Skin of body (tissue), 2 donors: Measurements from ENCODE around the gene APOBEC3G. TPM values are rescaled to one million over a fixed set of nuclear protein-coding genes. Genes with fewer than 3 reads are reported as not detected.

ENCODE experiments used
- DNase-seq: peaks from one replicate; lab custom pipeline; 2025; lab: John Stamatoyannopoulos, UW
- total RNA-seq: library from RNA; depleted of rRNA; stranded (reverse); fragments of >200 nt; gene quantifications from one replicate; pipeline ENCODE4 v1.2.3, GENCODE V29; 2014

Gene APOBEC3G
- total RNA-seq, 1 donor from 2014 or later = 4.4 TPM

DNA sequence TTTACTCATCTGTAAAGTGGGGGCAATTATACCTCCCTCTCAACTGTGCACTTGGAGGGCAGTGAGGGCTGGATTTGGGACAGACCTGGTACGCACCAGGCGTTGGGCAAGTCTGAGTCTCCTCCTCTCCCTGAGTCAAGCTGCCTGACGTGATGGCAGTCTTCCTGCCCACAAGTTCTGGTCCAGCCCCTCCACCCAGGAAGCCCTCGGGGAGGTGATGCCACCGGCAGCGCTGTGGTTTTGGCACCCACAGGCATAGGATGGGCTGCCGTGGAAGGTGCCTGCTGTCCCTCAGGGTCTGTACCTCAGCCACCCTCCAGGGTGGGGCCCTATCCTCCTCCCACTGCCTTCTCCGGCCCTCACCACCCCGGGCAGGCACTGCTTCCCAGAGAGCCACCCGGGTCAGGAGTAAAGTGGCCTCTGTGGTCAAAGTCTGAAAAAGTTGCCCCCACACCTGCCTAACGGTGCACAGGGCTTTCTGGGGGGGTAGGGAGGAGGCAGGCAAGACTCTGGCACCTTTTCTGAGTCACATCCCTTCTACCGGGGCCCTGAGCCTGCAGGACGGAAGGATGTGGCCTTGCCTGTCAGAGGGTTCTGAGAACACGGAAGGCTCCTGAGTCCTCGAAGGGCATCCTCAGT is 13.5 kb downstream of the APOBEC3G start:
- no peak for DNase-seq

DNA sequence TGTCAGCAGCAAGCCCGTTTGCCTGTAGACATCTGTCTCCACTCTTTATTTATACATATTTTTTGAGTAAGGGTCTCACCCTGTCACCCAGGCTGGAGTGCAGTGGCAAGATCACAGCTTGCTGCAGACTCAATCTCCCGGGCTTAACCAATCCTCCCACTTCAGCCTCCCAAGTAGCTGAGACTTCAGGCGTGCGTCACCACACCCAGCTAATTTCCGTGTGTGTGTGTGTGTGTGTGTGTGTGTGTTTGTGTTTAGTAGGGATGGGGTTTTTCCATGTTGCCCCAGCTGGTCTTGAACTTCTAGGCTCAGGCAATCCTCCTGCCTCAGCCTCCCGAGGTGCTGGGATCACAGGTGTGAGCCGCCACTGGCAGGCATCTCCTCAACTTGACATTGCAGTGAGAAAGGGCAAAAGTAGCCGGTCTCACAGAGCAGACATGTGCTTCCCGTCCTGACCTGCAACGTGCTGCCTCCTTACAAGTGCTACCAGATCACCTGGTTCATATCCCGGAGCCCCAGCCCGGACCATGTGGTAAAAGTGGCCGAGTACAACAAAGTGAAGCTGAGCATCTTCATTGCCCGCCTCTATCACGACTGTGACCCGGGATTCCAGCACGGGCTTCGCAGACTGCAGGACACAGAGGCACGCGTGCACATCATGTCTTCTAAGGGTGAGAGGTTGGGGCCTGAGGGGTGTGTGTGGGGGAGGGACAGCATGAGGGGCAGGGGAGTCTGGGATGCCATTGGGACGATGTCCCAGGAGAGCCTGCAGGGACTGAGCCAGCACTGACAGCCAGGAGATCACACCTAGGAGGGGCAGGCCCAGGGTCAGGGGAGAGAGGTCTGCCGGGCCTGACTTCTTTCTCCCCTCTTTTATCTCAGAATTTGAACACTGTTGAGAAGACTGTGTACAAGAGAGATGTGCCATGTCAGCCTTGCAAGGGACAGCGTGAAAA is 14.3 kb downstream of the APOBEC3G start:
- DNase-seq = no peak

DNA sequence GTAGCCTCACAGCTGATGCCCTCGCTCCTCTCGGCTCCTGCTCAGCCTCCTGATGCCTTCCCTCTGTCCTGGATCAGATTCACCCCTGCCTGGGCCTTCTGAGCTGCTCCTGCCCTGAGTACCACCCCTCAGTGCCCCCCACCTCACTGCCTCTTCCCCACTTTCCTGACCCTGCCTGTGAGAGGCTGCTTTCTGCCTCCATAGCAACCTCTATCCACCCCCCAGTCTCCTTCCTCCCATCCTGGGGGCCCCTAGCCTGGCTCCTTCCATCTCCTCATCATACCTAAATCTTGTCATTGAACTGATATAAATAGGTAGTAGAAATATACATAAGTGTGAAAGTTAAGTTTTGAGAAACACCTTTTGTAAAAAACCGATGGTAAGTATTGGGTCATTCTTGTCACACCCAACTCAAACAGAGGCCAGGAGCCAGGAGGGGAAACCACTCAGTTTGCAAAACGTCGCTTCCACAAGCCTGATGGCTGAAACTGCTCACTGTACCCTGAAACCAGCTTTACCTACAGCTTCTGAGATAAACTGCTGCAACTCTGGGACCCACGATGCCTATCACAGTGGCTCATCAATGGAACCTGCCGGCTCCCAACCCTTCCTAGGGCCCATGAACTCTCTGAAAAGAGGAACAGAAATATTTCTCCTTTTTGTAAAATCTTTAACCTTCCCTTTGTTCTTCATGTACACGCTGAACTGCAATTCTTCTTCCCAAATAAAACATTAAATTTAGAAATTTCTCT is 15.2 kb downstream of the APOBEC3G start:
- DNase-seq = no peak

DNA sequence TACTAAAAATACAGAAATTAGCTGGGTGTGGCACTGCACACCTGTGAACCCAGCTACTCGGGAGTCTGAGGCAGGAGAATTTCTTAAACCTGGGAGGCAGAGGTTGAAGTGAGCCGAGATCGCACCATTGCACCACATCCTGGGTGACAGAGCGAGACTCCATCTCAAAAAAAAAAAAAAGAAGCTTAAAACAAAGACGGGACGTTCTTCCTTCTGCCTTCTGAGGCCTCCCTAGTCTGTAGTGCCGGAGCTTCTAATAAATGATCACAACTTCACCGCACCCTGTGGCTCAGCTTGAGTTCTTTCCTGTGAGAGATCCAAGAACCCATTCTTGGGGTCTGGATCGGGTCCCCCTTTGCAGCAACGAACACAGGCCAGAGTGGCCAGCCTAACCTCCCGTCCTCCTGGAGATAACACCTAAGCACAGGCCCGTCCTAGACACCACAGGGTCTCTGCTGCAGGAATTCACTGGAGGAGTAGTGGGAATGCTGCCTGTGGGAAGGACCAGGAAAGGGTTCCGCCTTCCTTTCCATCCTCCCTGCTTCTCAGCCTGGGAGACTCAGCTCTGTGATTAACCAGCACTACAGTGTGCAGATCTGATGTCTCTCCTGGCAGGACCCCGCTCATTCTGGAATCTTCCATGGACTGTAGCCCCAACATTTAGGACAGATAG is 17.8 kb downstream of the APOBEC3G start:
- DNase-seq = no peak

DNA sequence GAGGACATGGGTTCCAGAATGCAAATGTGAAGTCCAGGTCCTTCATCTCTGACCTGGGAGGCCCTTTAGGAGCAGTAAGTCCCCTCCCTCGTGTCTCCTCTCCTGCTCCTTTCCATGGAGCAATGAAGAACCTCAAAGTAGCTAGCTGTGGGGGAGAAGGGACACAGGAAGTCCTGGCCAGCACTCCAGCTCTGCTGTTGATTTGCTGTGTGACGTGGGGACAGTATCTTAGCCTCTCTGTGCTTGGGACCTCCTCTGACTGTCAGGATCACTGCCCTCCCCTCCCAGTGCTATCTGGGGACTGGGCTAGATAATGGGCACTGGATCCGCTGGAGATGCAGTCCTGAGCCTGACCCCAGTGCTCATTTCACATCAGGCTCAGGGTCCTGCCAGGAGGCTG is 18.9 kb downstream of the APOBEC3G start:
- DNase-seq = no peak

DNA sequence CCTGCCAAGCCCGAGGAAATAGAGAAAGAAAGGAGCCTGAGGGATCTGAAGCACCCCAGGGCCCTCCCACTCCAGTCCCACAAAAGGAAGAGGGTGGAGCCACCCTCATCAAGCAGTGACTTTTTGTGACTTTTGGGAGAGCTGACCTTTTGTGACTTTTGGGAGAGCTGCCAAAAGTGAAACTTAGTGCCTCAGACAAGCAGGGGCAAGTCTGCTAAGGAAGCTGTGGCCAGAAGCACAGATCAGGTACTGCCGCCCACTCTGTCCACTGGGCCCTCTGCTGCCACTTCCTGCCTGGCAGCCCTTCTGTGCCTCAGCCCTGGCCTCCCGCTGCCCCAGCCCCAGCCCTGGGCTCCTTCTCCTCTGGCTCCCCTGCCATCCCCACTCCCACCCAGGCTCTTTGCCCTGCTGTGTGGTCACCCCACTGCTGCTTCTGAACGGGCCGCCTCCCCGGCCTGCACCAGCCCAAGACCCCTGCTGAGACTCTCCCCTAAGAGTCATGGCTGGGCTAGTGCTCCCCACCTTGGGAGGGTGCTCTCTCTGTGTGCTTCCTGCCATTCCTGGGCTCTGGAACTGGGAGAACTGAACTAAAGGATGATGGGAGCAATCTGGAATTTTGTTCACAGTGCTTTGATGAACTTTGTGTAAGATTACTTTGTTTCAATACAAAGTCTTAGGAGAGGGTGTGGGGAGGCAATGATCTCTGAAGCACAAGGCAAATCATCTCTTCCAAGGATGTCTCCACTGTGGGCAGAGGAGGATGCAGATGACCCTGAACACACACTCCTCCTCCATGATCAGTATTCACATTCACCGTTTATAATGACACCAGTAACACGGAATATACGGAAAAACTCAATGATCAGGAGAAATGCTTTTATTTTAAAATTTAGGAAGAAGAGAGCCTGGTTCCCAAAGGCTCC is 20.3 kb downstream of the APOBEC3G start, which contains the start of gene APOBEC3H:
Gene APOBEC3H, plus strand, starts transcription at position 147 of the 923 bp plus-strand sequence. CDS start 3,035 bp downstream, outside the sequence.
- DNase-seq = no peak

DNA sequence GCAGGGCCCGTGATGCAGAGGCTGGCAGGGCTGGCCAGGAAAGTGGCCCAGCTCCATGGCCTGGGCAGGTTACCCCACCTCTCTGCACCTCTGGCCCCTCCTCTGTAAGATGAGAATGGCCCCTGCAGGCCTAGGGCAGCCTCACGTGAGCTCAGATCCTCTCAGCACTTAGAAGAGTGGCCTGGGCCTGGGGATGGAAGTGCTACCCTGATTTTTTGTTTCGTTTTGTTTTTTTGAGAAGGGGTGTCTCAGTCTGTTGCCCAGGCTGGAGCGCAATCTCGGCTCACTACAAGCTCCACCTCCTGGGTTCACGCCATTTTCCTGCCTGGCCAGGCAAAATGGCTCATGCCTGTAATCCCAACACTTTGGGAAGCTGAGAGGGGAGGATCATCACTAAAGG is 21.0 kb downstream of the APOBEC3G start:
- DNase-seq = no peak

DNA sequence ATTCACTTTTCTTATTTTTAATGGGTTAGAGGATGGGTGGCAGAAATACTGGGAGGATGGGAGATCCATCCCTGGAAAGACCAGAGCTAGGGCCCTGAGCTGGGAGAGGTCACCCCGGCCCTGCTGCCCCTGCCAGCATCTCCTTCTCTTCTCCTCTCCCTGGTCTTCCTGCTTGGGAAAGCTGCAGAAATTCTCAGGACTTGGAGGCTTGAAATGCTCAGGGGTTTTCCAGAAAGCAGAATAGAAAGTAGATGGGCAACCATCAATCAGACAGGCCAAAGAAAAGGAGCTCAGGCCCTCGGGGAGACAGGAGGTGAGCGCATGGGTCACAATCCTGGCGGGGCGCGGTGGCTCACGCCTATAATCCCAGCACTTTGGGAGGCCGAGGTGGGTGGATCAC is 21.5 kb downstream of the APOBEC3G start:
- DNase-seq = no peak

DNA sequence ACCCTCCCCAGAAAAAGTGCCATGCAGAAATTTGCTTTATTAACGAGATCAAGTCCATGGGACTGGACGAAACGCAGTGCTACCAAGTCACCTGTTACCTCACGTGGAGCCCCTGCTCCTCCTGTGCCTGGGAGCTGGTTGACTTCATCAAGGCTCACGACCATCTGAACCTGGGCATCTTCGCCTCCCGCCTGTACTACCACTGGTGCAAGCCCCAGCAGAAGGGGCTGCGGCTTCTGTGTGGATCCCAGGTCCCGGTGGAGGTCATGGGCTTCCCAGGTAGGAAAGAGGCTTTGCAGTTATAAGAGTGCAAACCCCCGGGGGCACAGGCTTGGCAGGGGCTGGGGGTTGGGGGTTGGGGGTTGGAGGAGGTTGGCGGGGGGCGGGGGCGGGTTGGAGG is 24.2 kb downstream of the APOBEC3G start:
- no peak for DNase-seq

DNA sequence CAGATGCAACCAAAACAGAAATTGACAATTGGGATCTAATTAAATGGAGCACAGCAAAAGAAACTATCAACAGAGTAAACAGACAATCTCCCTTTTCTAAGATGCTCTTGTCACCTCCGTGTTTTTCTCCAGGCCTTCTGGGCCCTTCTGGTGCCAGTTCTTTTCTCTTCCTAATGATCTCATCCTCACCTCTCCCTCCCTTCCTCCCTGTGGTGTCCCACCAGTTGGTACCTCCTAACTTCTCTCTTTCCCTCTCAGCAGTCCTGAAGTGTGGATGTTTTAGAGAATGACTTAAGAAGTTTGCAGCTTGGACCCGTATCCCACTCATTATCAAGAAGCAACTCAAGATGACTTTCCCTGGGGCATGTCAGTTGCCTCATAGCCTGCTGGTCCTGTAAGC is 26.4 kb downstream of the APOBEC3G start:
- DNase-seq = no peak

DNA sequence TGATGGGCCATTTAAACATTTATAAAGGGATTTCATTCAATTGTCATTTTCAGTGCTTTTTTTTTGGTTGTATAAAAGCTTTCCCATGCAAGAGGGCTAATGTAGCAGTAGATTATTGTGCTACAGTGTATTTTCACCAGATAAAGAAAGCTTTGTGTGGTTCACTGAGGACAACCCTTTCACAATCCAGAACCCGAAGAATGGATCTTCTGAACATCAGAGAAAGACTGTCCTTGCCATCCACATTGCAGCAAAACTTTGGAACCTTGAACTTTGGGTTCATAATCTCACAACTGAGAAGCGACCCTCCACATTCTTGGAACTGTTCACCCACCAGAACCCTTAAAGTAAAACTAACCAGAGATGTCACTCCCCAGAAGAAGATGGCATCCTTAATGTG is 29.3 kb downstream of the APOBEC3G start:
- DNase-seq = no peak

DNA sequence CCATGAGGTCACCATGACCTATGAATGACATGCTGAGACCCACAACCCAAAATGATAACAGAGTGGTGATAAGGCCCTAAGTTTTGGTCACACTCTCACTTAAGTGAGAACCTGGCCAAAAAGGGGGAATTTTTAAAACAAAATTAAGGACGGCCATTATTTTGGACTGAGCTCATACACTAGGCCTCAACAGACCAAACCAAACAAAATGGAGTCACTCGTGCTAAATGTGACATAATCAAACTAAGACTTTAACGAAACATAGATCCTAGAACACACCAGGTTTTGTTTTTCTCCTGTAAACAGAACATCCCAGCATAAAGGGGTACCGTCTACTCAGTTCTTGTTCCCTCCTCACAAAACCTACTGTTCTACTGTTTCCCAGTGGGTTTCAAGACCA is 31.4 kb downstream of the APOBEC3G start:
- DNase-seq = no peak

DNA sequence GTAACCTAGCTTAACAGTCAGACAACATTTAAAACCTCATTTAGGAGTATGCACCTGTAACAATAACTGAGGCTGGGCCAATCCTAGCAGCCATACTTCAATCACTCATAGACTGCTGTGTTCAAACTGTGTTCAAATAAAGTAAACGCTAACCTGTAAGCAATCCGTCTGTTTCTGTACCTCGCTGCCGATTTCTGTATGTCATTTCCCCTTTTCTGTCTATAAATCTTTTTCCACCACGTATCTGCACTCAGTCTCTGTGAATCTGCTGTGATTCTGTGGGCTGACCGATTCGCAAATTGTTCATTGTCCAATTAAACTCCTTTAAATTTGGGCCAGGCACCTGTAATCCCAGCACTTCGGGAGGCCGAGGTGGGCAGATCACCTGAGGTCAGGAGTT is 32.3 kb downstream of the APOBEC3G start:
- no peak for DNase-seq

DNA sequence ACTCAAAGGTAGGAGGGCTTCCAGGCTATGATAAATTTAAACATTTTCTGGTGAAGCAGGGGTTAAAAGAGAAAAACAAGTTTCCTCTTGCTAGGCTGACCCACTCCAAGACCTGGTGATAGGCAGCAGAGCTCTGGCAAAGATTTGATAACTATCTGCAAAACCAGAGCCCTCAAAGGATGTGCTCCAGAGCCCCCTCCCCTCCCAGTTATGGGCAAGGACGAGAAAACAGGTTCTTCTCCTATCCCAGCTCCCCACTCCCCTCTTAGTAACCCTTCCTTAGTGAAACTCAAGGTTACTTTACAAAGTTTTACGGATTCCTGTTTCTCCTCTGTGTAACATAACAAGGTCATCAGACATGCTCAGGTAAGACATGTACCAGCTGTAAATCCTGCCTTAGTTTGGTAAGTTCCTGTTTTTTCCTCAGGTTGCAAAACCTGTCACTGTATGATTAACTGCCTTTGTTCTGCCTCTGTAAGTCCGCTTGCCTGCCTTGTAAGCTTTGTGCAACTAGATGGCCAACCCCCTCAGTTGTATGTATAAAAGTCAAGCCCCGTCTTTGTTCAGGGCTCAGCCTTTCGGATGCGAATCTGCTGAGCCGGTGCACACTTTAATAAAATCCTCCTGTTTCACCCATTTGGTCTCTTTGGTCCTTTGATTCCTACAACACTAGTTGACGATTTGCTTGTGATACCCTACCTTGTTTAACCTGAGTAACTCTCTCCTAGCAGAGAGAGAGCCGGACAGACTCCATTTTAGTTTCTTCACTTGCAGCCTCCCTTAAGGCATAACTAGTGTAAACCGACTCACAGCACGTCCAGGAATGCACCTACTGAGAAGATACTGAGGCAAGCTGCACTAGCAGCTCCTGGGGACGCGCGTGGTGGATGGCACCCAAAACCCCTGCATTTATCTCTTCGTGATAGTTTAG is 33.8 kb downstream of the APOBEC3G start:
- DNase-seq = no peak

DNA sequence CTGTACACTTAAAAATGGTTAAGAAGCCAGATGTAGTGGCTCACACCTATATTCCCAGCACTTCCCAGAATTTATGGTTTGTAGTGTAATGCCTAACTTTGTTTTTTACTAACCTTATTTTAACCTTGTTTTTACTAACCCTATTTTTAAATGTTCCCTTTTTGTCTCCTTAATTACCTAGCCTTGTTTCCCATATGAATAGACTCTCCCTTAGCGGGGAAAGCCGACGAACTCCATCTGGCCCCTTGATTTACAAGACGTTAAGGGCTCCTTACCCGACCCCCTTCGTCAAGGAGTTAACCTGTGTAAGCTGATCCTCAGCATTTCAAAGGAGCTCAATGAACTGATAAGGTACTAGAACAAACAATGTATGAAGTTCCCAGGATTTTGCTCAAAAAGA is 37.0 kb downstream of the APOBEC3G start:
- DNase-seq = no peak

DNA sequence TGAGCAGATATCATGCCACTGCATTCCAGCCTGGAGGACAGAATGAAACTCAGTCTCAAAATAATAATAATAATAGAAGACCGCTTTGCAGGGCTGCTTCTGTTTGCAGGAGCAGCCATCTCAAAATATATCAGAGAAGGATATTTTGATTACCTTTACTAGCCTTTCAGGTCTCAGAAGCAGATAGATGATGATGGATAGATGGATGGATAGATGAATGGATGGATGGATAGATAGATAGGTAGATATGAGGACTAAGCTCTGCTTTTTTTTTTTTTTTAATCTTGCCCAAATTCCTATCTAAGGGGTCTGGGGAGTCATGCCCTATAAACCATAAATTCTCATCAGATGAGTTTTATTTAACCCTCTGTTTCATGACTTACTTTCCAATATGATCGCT is 38.5 kb downstream of the APOBEC3G start:
- DNase-seq = no peak

DNA sequence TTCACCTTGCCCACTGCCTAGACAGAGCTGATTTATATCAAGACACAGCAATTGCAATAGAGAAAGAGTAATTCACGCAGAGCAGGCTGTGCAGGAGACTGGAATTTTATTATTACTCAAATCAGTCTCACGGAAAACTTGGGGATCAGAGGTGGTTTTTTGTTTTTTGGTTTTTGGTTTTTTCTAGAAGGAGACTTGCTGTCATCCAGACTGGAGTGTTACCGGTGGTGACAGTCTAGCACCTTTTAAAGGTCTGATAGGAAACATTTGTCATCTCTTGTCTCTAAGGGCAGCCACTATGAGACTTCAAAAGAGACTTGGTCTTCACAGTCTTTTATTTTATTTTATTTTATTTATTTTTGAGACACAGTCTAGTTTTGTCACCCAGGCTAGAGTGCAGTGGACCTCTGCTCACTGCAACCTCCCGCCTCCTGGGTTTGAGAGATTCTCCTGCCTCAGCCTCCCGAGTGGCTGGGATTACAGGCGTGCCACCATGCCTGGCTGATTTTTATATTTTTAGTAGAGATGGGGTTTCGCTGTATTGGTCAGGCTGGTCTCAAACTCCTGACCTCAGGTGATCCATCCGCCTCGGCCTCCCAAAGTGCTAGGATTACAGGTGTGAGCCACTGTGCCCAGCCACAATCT is 39.0 kb downstream of the APOBEC3G start:
- DNase-seq = no peak

DNA sequence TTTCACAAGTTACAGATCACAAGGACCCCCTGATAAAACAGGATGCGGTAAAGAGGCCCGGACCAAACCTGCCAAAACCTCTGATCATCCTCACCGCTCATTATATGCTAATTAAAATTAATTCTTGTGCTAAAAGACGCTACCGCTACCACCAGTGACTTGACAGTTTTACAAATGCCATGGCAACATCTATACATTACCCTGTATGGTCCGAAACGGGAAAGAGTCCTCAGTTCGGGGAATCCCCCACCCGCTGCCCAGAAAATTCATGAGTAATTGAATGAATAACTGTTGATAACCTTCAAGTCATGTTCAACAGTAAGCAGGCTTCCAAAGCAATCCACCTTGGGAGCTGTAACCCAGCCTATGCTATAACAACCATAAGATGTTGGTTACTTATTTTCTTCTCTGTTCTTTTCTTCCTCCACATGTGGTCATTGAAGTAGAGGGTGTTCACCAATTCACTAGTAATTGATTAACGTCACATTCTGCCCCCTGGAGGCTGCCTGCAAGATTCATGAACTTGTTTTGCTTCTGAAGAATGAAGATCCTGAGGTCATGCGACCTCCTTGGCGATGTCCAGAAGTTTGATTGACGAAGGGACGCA is 40.6 kb downstream of the APOBEC3G start:
- DNase-seq = peak; percentile 20
